K562 (cell line): ENCODE results near the gene CLCNKB. TPM values are rescaled to one million over a fixed set of nuclear protein-coding genes. Genes with fewer than 3 reads are reported as not detected.
"Not testable (repeated sequence)": the region's sequence is repeated elsewhere in the genome, so short reads cannot be mapped to it uniquely, and the experiment has no call there.

Experiments
- ATAC-seq: fragments of 200-7000 bp; cut with Tn5 transposase; 3 replicates; pipeline ENCODE4 v1.9.1; 2020; ENCODE audit warnings: moderate library complexity
- BruUV-seq: library from RNA; stranded (reverse); fragments of 400-500 nt; replicated peaks from 2 replicates; lab custom pipeline; 2021; lab: Mats Ljungman, UMichigan
- CTCF ChIA-PET: fragments of 300-600 bp; formaldehyde crosslinking; extraction: SDS; loops from one replicate; lab custom pipeline; 2021; ENCODE audit warnings: low intra/inter-chr PET ratio; lab: Yijun Ruan, JAX
- POLR2A ChIA-PET: fragments of 300-600, 350-650 bp; sonication (Branson Sonifier 250); formaldehyde crosslinking; extraction: SDS; loops from one replicate; lab custom pipeline; 2021; ENCODE audit warnings: antibody characterized with exemption, inconsistent platforms; lab: Yijun Ruan, JAX
- DNase-seq, 4 experiments: peaks; one replicate each; pipeline versions ENCODE4 v3.0.0 to v3.0.0-alpha.2; 2011 to 2018; ENCODE audit warnings: low spot score in 3 of 4, mixed read lengths in 3 of 4; ENCODE audit errors: extremely low read depth in 1 of 4
- FAIRE-seq: peaks from 2 replicates; lab custom pipeline; 2011; peaks lifted over from hg19 to GRCh38; lab: Jason Lieb, UNC
- H2AFZ ChIP-seq: 2 replicates; pipeline ENCODE4 v1.6.0; 2011; ENCODE audit warnings: low read depth, low read length, control low read depth, inconsistent platforms
- H3K27ac ChIP-seq: fragments of 200-600 bp; 3 replicates; pipeline ENCODE4 v1.8.0; 2011; ENCODE audit warnings: low read depth, mild to moderate bottlenecking, control low read depth, inconsistent platforms, low read length, moderate library complexity, mixed read lengths; ENCODE audit errors: extremely low read depth
- H3K27me3 ChIP-seq, 2 experiments: fragments of 300-600 bp in 1 of 2; 2 replicates in 1 of 2; 3 replicates in 1 of 2; pipeline versions ENCODE4 v1.6.0 to v1.8.0; 2011; ENCODE audit warnings: inconsistent platforms in 2 of 2, low read length in 2 of 2, mild to moderate bottlenecking in 1 of 2, mixed read lengths in 1 of 2, moderate library complexity in 1 of 2; ENCODE audit not compliant: control insufficient read depth in 2 of 2, insufficient read depth in 2 of 2
- H3K36me3 ChIP-seq: fragments of 300-600 bp; 3 replicates; pipeline ENCODE4 v1.8.0; 2011; ENCODE audit warnings: mild to moderate bottlenecking, low read length, inconsistent platforms; ENCODE audit not compliant: control insufficient read depth, insufficient read depth
- H3K4me1 ChIP-seq, 2 experiments: fragments of 200-600 bp in 1 of 2; replicated peaks in 1 of 2; 2 replicates in 1 of 2; 3 replicates in 1 of 2; pipeline versions ENCODE4 v1.5.1 to v1.8.0; 2011; ENCODE audit warnings: inconsistent platforms in 2 of 2, low read length in 2 of 2, mild to moderate bottlenecking in 1 of 2, mixed read lengths in 1 of 2, moderate library complexity in 1 of 2; ENCODE audit not compliant: control insufficient read depth in 2 of 2, insufficient read depth in 2 of 2
- H3K4me2 ChIP-seq: 2 replicates; pipeline ENCODE4 v1.6.1; 2011; ENCODE audit warnings: low read length, control low read depth, inconsistent platforms, mixed read lengths; ENCODE audit not compliant: insufficient read depth
- H3K4me3 ChIP-seq: fragments of 200-600 bp; sonication (generic), shearing (Covaris generic); 2 replicates; pipeline ENCODE4 v1.5.1; 2016; ENCODE audit warnings: control low read depth, inconsistent platforms
- H3K79me2 ChIP-seq: fragments of 200-600 bp; 3 replicates; pipeline ENCODE4 v1.8.0; 2011; ENCODE audit warnings: low read length, inconsistent platforms; ENCODE audit not compliant: control insufficient read depth, insufficient read depth
- H3K9ac ChIP-seq, 2 experiments: 2 replicates each; pipeline versions ENCODE4 v1.6.0 to v1.6.1; 2011; ENCODE audit warnings: low read depth in 2 of 2, low read length in 2 of 2, control low read depth in 1 of 2, inconsistent platforms in 1 of 2, mild to moderate bottlenecking in 1 of 2, mixed read lengths in 1 of 2; ENCODE audit not compliant: insufficient read depth in 1 of 2
- H3K9me1 ChIP-seq: one replicate; pipeline ENCODE4 v1.6.0; 2011; ENCODE audit warnings: inconsistent platforms, mild to moderate bottlenecking, low read length, moderate library complexity; ENCODE audit not compliant: control insufficient read depth, insufficient read depth
- H3K9me3 ChIP-seq: replicated peaks from 2 replicates; pipeline ENCODE4 v1.5.1; 2011; ENCODE audit warnings: low read depth, low read length, inconsistent platforms; ENCODE audit not compliant: control insufficient read depth, insufficient read depth
- H4K20me1 ChIP-seq: replicated peaks from 2 replicates; pipeline ENCODE4 v1.6.1; 2011; ENCODE audit warnings: low read length, inconsistent platforms, mixed read lengths; ENCODE audit not compliant: control insufficient read depth, insufficient read depth
- ARID3B ChIP-seq: fragments of 250-450 bp; sonication (Bioruptor Pico); IDR thresholded peaks from 2 replicates; pipeline ENCODE4 v1.4.0; 2020; ENCODE audit warnings: borderline replicate concordance
- STAG1 ChIP-seq: sonication (generic); formaldehyde crosslinking; IDR thresholded peaks from 2 replicates; pipeline ENCODE4 v1.5.0; 2020; ENCODE audit warnings: missing genetic modification reagents, borderline replicate concordance
- ZNF592 ChIP-seq: fragments of 450-650 bp; IDR thresholded peaks from 2 replicates; pipeline ENCODE4 v1.6.1; 2017; ENCODE audit warnings: antibody characterized with exemption, mild to moderate bottlenecking
- WGBS: fragments of 100-300 bp; shearing (Covaris generic); methylation state at CpG from one replicate; pipeline ENCODE4 v1.1.6; 2016; ENCODE audit warnings: low coverage, mixed read lengths; ENCODE audit not compliant: insufficient coverage; ENCODE audit errors: missing lambda C conversion rate; 5-methylcytosine and 5-hydroxymethylcytosine counted together
- in situ Hi-C: fragments of 300-500 bp; cut with MboI; formaldehyde crosslinking; loops from 4 replicates; pipeline ENCODE4 v1.15.0; 2018; ENCODE audit warnings: inconsistent platforms, mixed read lengths
- intact Hi-C: fragments of 100-400 bp; cut with micrococcal nuclease; formaldehyde crosslinking; loops from 2 replicates; pipeline ENCODE4 v1.14.2; 2022
- polyA plus RNA-seq, 8 experiments: library from polyadenylated mRNA; depleted of rRNA in 4 of 8; stranded (reverse) in 5 of 8; unstranded in 3 of 8; fragments of >200 nt; fragmentation: Nextera tagmentation in 2 of 8; fragmentation: Illumina TruSeq in 1 of 8; extraction: Ambion mirVana in 2 of 8; extraction: Trizol in 1 of 8; gene quantifications; 2 replicates each; pipeline versions ENCODE4 v1.2.1 to v1.2.3, GENCODE V29; 2011 to 2014; ENCODE audit warnings: inconsistent platforms in 1 of 8, missing spikeins in 1 of 8
- total RNA-seq, 7 experiments: library from RNA; depleted of rRNA in 6 of 7; stranded (reverse); fragments of >200 nt in 6 of 7; fragmentation: Illumina TruSeq in 2 of 7; extraction: Trizol in 2 of 7; gene quantifications; 2 replicates each; pipeline versions ENCODE4 v1.2.1 to v1.2.3, GENCODE V29; 2011 to 2021; ENCODE audit warnings: low replicate concordance in 1 of 7

CLCNKB gene
- total and polyA plus RNA-seq, 9 of the 15 experiments (the other 6 are each of a cell fraction or from before 2014, with no cell fraction given) = 0.08 to 1.7 (median 0.64) TPM

DNA sequence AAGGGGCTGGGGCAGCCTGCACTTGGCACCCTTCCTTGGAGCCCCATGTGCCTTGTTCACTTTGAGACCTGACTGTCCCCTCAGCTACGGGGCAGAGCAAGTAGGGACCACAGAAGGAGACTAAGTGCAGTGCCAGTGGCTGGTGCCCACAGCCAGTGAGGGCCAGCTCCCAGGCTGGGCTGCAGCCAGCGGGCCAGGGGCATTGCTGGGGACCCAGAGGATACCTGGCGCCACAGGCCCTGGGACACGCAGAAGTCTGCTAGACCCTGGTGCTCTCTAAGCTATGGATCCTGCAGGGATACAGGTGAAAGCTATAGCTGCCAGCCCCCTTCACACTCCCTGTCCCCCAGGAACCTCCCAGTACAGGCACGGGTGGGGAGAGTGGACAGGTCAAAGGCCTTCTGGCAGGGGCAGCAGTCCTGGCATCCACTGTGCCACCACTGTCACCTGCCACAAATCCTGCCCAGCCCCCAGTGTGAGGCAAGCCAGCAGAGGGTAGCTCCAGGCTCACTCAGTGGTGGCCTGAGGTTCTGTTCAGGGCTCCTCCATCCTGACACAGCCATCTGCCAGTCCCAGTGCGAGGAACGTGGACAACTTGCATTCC lies 20.4 kb upstream of the CLCNKB start (continued):
- TF ChIP-seq ZNF592 = no peak
- no peak for TF ChIP-seq ARID3B (CRISPR knock-in tag)

DNA sequence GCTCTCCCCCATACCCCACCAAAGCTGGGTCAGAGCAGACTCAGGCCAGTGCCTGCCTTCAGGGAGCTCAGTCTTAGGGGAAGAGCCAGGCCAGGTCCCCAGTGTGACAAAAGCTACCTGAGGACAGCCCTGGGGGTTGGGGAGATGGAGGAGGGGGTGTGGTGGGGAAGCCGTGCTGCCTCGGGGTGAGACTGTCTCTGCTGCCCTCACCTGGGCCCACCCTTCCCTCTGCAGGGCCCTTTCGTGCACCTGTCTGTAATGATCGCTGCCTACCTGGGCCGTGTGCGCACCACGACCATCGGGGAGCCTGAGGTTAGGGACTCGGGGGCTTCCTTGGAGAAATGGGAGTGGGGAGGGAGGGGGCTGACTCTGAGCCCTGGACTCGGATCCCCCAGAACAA lies 17.3 kb upstream of the CLCNKB start:
- POLR2A ChIA-PET = interaction anchor here (0.6 to 1.0 kb wide), 3 partner anchors 19 to 515 kb away, joined by 3 to 5 read pairs (median 4); no protein-coding TSS in a partner anchor
- BruUV-seq, CTCF ChIA-PET: not testable (repeated sequence)

More for the DNA sequence above, 17.3 kb upstream of the CLCNKB start:
- DNase-seq, H3K9me1 ChIP-seq, H3K4me3 ChIP-seq, H2AFZ ChIP-seq, H3K36me3 ChIP-seq, H3K4me2 ChIP-seq, H3K9me3 ChIP-seq, ATAC-seq, H4K20me1 ChIP-seq, FAIRE-seq, in situ Hi-C loops, H3K27ac ChIP-seq, intact Hi-C loops: not testable (repeated sequence)
- H3K4me1 ChIP-seq = peaks cover 7 to 52% of the 10 kb centered on the region in 2 experiments; a peak in 3 of 5 replicates
- WGBS = 45% methylated on average over 9 of the region's 10 CpGs
- TF ChIP-seq STAG1 = peak; percentile 6; the same call in 1 of the 2 replicates
- TF ChIP-seq, all 486 proteins: peak for 1; not testable (repeated sequence) for 485
- H3K9ac ChIP-seq, H3K79me2 ChIP-seq: not testable (repeated sequence)
- H3K27me3 ChIP-seq = peaks cover 7 to 37% of the 10 kb centered on the region in 2 experiments; a peak in 3 of 5 replicates
